ENCODE data around the gene SPACA7.

DNA sequence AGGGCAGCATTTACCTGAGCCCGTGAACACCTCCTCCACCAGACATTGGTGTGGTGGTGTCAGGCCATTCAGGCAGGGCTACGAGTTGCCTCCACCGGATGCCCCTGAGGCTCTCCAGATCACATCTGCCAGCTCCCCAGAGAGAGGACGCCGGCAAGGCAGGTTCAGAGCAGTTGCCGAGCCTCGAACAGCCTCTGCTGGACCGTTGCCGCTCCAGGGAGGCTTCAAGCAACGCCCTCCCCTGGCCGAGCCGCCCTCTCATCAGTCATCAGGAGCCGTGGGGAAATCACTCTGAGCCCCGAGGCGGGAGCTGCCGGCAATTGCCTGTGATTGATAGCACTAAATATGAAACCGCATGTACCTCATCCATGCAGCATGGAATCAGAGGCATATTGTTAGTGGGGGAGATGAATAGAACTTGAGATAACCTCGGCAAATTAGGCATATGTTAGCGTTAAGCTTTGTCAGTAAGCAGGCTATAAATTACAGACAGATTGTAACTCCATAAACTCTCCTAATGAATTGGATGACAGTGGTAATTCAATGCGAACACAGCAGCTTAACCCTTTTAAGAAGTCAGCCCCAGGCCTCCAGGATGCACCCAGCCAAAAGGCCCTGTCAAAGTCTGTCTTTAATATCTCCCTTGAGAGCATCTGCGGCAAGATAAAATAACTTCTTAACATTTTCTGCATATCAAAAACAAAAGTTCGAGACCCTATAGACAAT is 29.8 kb upstream of the SPACA7 start:
- TF ChIP-seq CTCF (IDR thresholded peaks at IDR 0.05) (no peak), POLR2A (IDR thresholded peaks at IDR 0.05) (no peak)
